Spleen (tissue), 7 donors: ENCODE results near the gene NCOA6.

Experiments
- POLR2A ChIP-seq, 3 donors: fragments of 450-650 bp; IDR thresholded peaks; one replicate each; pipeline ENCODE4 v1.5.1; 2017; ENCODE audit warnings: antibody characterized with exemption in 3 of 3, mild to moderate bottlenecking in 1 of 3
- POLR2AphosphoS5 ChIP-seq, 3 donors: sonication (generic); formaldehyde crosslinking; IDR thresholded peaks; one replicate each; pipeline ENCODE4 v1.5.1; 2017; ENCODE audit warnings: antibody characterized with exemption in 3 of 3
- TF ChIP-seq, protein P1 (sequence below), 11 experiments: fragments of 200-600 bp in 7 of 11; fragments of 450-650 bp in 4 of 11; sonication (generic) in 4 of 11; IDR thresholded peaks in 8 of 11; conservative IDR thresholded peaks in 3 of 11; 1 replicate in 7 of 11; 2 replicates in 4 of 11; pipeline versions ENCODE4 v1.4.0 to v1.8.0; 2016 to 2021; ENCODE audit warnings: antibody characterized with exemption in 11 of 11, inconsistent platforms in 4 of 11, mild to moderate bottlenecking in 1 of 11
- donor health status: DM: no; HTN: no; CAD: no; lungs with moderate emphysema.
- donor health status: DM: no; HTN: no; CAD: no.
- donor health status: DM: no; HTN: no; CAD: no.

DNA sequence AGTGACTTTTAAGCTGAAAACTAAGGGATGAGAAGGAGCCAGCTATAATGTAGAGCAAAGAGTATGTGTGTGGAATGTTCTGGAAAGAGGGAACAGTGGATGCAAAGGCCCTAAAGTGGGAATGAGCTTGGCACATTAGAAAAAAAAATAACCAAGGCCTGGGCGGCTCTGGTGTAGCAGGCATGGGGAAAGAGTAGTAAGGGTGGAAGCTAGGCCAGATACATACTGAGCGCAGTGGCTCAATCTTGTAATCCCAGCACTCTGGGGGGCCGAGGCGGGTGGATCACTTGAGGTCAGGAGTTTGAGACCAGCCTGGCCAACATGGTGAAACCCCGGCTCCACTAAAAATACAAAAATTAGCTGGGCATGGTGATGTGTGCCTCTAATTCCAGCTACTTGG lies 38.8 kb upstream of the NCOA6 start:
- TF ChIP-seq, protein P1, sequence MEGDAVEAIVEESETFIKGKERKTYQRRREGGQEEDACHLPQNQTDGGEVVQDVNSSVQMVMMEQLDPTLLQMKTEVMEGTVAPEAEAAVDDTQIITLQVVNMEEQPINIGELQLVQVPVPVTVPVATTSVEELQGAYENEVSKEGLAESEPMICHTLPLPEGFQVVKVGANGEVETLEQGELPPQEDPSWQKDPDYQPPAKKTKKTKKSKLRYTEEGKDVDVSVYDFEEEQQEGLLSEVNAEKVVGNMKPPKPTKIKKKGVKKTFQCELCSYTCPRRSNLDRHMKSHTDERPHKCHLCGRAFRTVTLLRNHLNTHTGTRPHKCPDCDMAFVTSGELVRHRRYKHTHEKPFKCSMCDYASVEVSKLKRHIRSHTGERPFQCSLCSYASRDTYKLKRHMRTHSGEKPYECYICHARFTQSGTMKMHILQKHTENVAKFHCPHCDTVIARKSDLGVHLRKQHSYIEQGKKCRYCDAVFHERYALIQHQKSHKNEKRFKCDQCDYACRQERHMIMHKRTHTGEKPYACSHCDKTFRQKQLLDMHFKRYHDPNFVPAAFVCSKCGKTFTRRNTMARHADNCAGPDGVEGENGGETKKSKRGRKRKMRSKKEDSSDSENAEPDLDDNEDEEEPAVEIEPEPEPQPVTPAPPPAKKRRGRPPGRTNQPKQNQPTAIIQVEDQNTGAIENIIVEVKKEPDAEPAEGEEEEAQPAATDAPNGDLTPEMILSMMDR (IDR thresholded peaks at IDR 0.05 in 8 of 11, conservative IDR thresholded peaks at IDR 0.05 in 3 of 11) = no peak
- TF ChIP-seq POLR2A (IDR thresholded peaks at IDR 0.05) (no peak), POLR2AphosphoS5 (IDR thresholded peaks at IDR 0.05) (no peak)
